ENCODE data around the gene MICAL2.

Gene MICAL2

DNA sequence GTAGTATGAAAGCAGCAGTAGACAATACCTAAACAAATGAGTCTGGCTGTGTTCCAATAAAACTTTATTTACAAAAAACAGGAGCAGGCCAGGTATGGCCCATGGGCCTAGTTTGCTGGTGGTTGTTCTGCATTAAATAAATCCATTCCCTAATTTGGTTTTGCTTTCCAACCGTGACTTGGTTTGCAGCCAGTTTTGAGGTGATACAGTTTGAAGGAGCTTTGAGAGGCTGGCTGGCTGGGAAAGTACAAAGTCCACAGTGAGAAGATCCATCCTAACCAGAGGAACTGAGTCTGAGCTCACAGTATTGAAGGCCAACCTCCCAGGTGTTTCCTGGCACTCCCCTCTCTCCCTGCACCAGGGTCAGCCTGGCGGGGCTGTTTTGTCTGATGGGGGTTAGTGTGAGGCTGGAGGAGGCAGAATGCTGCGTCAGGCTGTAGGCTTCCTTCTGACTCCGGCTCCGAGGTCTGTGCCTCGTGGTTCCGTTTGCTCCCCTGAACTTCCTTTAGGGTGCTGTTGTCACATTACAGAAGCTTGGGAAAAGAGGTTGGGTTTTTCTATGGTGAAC is 129.5 kb downstream of the MICAL2 start:
- no peak overlapping the region for H3K4me3 ChIP-seq (ENCODE audit: low read depth in 1 of 5, low read length in 5 of 5)
- H3K27ac ChIP-seq (ENCODE audit: low read depth, low read length): no peak overlapping the region
- no peaks in the 10 kb centered on the region for H3K27me3 ChIP-seq (ENCODE audit: control insufficient read depth in 5 of 5, insufficient read depth in 4 of 5, low read length in 5 of 5)
- no peak overlapping the region for H3K9ac ChIP-seq (ENCODE audit: low read length in 5 of 5)
- peaks cover 0 to 3% (median 0%) of the 10 kb centered on the region in 5 donors for H3K36me3 ChIP-seq (ENCODE audit: control insufficient read depth in 5 of 5, insufficient read depth in 5 of 5, low read length in 5 of 5)
- no peaks in the 10 kb centered on the region for H3K9me3 ChIP-seq (ENCODE audit: control insufficient read depth in 5 of 5, low read length in 5 of 5)
- peaks cover 0 to 16% (median 0%) of the 10 kb centered on the region in 5 donors for H3K4me1 ChIP-seq (ENCODE audit: control insufficient read depth in 5 of 5, insufficient read depth in 5 of 5, low read length in 5 of 5)

DNA sequence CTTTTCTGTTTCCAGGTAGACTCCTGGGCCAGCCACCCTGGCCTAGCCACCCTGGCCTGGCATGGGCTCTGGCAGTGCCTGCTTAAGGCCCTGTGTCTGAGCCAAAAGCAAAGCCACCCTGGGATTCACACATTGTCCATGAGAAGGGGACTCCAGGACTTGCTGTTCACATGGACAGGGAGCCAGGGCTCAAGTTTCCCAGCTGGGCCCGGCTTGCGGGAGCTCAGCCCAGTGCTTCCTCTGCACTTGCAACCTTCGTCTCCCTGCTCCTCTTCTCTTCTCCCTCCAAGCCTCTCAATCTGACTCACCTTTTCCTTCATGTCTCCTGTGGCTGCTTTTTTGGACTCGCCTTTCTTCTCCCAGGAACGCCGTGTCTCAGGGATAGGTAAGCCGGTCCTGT is 130.3 kb downstream of the MICAL2 start:
- H3K4me1 ChIP-seq (ENCODE audit: control insufficient read depth in 5 of 5, insufficient read depth in 5 of 5, low read length in 5 of 5): peaks cover 0 to 16% (median 4%) of the 10 kb centered on the region in 5 donors
- no peak overlapping the region for H3K9ac ChIP-seq (ENCODE audit: low read length in 5 of 5)
- H3K4me3 ChIP-seq (ENCODE audit: low read depth in 1 of 5, low read length in 5 of 5): no peak overlapping the region
- no peak overlapping the region for H3K27ac ChIP-seq (ENCODE audit: low read depth, low read length)
- H3K36me3 ChIP-seq (ENCODE audit: control insufficient read depth in 5 of 5, insufficient read depth in 5 of 5, low read length in 5 of 5): peaks cover 0 to 5% (median 0%) of the 10 kb centered on the region in 5 donors
- H3K27me3 ChIP-seq (ENCODE audit: control insufficient read depth in 5 of 5, insufficient read depth in 4 of 5, low read length in 5 of 5): no peaks in the 10 kb centered on the region
- H3K9me3 ChIP-seq (ENCODE audit: control insufficient read depth in 5 of 5, low read length in 5 of 5): no peaks in the 10 kb centered on the region

DNA sequence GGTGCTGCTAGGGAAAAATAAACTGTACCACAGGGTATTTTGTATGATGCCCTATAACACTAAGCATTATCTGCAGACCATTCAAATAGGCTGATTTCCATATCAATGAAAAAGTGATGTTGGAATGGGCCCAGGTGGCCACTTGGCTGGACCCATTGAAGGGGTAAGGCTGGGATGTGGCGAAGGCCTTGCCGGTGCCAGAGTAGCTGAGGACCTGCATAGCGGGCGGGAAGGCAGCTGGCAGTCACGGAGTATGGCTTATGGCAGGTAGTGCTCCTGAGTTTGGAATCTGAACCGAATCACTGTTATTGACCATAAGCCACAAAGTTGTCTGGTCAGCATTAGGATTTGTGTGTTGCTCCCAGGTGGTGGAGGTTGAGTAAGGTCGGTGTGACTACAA is 131.0 kb downstream of the MICAL2 start:
- no peaks in the 10 kb centered on the region for H3K27me3 ChIP-seq (ENCODE audit: control insufficient read depth in 5 of 5, insufficient read depth in 4 of 5, low read length in 5 of 5)
- H3K27ac ChIP-seq (ENCODE audit: low read depth, low read length): no peak overlapping the region
- H3K36me3 ChIP-seq (ENCODE audit: control insufficient read depth in 5 of 5, insufficient read depth in 5 of 5, low read length in 5 of 5): peaks cover 0 to 5% (median 0%) of the 10 kb centered on the region in 5 donors
- no peak overlapping the region for H3K4me3 ChIP-seq (ENCODE audit: low read depth in 1 of 5, low read length in 5 of 5)
- no peaks in the 10 kb centered on the region for H3K9me3 ChIP-seq (ENCODE audit: control insufficient read depth in 5 of 5, low read length in 5 of 5)
- peaks cover 0 to 12% (median 4%) of the 10 kb centered on the region in 5 donors for H3K4me1 ChIP-seq (ENCODE audit: control insufficient read depth in 5 of 5, insufficient read depth in 5 of 5, low read length in 5 of 5)
- H3K9ac ChIP-seq (ENCODE audit: low read length in 5 of 5): no peak overlapping the region

DNA sequence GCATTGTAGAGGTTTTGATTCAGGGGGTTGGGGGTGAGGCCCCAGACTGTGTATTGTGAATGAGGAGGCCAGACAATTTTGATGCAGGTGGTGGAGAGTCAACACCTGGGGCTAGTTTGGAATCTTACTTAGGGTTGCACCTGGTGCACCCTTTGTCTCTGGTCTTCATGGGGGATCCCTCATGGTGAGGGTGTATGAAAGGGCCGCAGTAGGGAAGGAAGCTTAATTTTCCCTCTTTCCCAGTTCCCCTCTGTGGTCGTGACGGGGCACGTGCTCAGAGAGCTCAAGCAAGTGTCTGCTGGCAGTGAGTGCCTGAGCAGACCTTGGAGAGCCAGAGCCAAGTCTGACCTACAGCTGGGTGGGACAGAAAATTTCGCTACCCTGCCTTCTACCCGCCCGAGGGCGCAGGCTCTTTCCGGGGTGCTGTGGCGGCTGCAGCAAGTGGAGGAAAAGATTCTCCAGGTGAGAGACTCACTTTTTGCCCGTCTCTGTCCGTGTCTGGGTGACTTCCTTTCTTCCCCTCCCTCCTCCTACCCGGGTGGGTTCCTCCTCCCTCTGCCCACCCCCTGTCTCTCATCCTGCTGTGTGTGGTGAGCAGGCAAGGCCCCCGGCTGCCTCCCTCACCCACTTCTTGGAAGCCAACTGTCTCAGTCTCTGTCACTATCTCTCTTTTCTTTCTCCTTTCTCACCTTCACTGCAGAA is 131.7 kb downstream of the MICAL2 start:
- Histone ChIP-seq H3K4me3 (ENCODE audit: low read depth in 1 of 5, low read length in 5 of 5) (no peak overlapping the region), H3K4me1 (ENCODE audit: control insufficient read depth in 5 of 5, insufficient read depth in 5 of 5, low read length in 5 of 5) (peaks cover 0 to 12% (median 4%) of the 10 kb centered on the region in 5 donors), H3K9ac (ENCODE audit: low read length in 5 of 5) (no peak overlapping the region), H3K36me3 (ENCODE audit: control insufficient read depth in 5 of 5, insufficient read depth in 5 of 5, low read length in 5 of 5) (peaks cover 0 to 5% (median 0%) of the 10 kb centered on the region in 5 donors), H3K27ac (ENCODE audit: low read depth, low read length) (no peak overlapping the region), H3K27me3 (ENCODE audit: control insufficient read depth in 5 of 5, insufficient read depth in 4 of 5, low read length in 5 of 5) (no peaks in the 10 kb centered on the region), H3K9me3 (ENCODE audit: control insufficient read depth in 5 of 5, low read length in 5 of 5) (no peaks in the 10 kb centered on the region)

DNA sequence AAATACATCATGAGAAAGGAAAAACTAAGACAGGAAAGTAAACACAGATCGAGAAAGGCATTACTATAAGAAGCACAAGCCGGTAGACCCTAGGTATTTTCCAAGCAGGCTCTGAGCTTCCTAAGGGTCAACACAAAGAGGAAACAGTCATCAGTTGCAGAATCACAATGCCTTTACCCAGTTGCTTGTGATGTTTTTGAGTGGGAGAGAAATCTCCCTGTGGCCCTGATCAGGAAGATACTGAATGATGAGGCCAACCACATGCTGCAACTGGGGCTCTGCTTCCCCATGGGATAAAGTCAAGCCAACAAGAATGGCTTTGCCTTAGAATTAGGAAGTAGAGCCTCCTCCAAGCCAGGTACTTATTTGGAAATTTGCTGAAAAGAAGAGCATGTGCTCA is 132.6 kb downstream of the MICAL2 start:
- Histone ChIP-seq H3K27ac (ENCODE audit: low read depth, low read length) (no peak overlapping the region), H3K9me3 (ENCODE audit: control insufficient read depth in 5 of 5, low read length in 5 of 5) (no peaks in the 10 kb centered on the region), H3K36me3 (ENCODE audit: control insufficient read depth in 5 of 5, insufficient read depth in 5 of 5, low read length in 5 of 5) (peaks cover 0 to 5% (median 0%) of the 10 kb centered on the region in 5 donors), H3K9ac (ENCODE audit: low read length in 5 of 5) (no peak overlapping the region), H3K27me3 (ENCODE audit: control insufficient read depth in 5 of 5, insufficient read depth in 4 of 5, low read length in 5 of 5) (no peaks in the 10 kb centered on the region), H3K4me1 (ENCODE audit: control insufficient read depth in 5 of 5, insufficient read depth in 5 of 5, low read length in 5 of 5) (peaks cover 0 to 14% (median 8%) of the 10 kb centered on the region in 5 donors), H3K4me3 (ENCODE audit: low read depth in 1 of 5, low read length in 5 of 5) (no peak overlapping the region)

DNA sequence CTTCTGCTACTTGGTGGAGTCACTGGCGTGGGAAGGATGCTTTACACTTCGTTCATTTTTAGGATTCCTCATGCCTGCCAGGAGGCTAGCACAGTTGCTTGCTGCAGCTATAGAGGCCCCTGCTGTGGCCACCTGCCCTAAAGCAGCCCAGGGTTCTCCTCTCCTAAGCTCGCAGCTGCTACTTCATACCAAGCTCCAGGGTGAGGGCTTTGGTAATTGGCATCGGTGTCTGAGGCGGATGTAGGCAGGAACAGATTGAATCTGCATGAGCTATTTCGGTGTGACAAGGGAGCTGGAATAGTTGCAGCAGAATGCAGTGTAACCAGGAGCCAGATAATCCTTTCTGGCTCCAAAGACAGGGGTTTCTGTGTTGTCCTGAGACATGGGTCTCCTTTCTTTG is 133.1 kb downstream of the MICAL2 start:
- H3K36me3 ChIP-seq (ENCODE audit: control insufficient read depth in 5 of 5, insufficient read depth in 5 of 5, low read length in 5 of 5): peaks cover 0 to 5% (median 0%) of the 10 kb centered on the region in 5 donors

DNA sequence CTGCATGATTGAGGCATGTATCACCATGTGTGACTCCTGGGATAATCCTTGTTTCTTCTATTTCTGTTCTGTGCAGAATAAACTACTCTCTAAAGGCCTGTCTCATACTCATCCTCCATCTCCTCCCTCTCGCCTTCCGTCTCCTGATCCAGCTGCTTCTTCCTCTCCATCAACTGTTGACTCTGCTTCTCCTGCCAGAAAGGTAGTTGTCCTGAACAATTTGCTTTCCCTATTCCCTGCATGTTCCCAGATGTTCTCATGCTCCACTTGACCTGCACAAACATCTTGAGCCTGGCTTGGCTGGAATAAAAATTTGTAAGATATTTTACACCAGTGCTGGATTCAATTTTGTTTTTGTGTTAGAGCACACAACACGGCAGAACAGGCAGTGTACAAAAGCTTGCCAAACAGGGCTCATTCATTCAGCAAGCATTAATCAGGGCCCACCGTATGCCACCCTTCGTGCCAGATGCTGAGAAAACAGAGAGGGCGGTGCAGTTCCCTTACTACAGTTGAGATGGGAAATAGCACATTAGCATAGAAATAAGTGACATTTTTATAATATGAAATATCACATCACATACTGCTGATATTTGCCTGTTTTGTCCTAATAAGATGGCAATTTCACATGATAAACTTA is 133.6 kb downstream of the MICAL2 start:
- no peak overlapping the region for H3K27ac ChIP-seq (ENCODE audit: low read depth, low read length)
- no peaks in the 10 kb centered on the region for H3K9me3 ChIP-seq (ENCODE audit: control insufficient read depth in 5 of 5, low read length in 5 of 5)
- H3K27me3 ChIP-seq (ENCODE audit: control insufficient read depth in 5 of 5, insufficient read depth in 4 of 5, low read length in 5 of 5): no peaks in the 10 kb centered on the region
- no peak overlapping the region for H3K4me3 ChIP-seq (ENCODE audit: low read depth in 1 of 5, low read length in 5 of 5)
- H3K36me3 ChIP-seq (ENCODE audit: control insufficient read depth in 5 of 5, insufficient read depth in 5 of 5, low read length in 5 of 5): peaks cover 0 to 5% (median 0%) of the 10 kb centered on the region in 5 donors
- H3K9ac ChIP-seq (ENCODE audit: low read length in 5 of 5): no peak overlapping the region
- H3K4me1 ChIP-seq (ENCODE audit: control insufficient read depth in 5 of 5, insufficient read depth in 5 of 5, low read length in 5 of 5): peaks cover 0 to 21% (median 13%) of the 10 kb centered on the region in 5 donors

More for the DNA sequence above, 133.1 kb downstream of the MICAL2 start:
- Histone ChIP-seq H3K27ac (ENCODE audit: low read depth, low read length) (no peak overlapping the region), H3K9me3 (ENCODE audit: control insufficient read depth in 5 of 5, low read length in 5 of 5) (no peaks in the 10 kb centered on the region), H3K9ac (ENCODE audit: low read length in 5 of 5) (no peak overlapping the region), H3K4me3 (ENCODE audit: low read depth in 1 of 5, low read length in 5 of 5) (no peak overlapping the region), H3K4me1 (ENCODE audit: control insufficient read depth in 5 of 5, insufficient read depth in 5 of 5, low read length in 5 of 5) (peaks cover 0 to 19% (median 13%) of the 10 kb centered on the region in 5 donors), H3K27me3 (ENCODE audit: control insufficient read depth in 5 of 5, insufficient read depth in 4 of 5, low read length in 5 of 5) (no peaks in the 10 kb centered on the region)

DNA sequence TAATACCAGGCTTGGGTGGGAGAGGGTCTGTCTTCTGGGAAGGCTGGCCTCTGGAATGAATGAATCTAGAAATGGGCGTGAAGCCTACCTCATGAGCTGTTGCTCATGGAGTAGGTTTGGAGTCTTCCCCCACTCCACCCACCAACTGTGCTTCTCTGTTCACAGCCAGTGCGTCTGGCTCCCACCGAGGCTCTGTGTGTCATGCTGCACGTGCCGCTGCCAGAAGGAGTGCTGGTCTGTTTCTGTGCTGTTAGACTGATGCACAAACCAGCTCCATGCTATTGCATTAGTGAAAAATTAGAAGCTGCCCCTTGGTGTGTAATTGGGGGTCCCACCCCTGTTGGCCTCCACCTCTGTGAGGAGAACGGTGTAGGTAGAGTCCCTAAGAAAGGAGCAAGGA is 134.7 kb downstream of the MICAL2 start:
- H3K9me3 ChIP-seq (ENCODE audit: control insufficient read depth in 5 of 5, low read length in 5 of 5): no peaks in the 10 kb centered on the region
- no peak overlapping the region for H3K4me3 ChIP-seq (ENCODE audit: low read depth in 1 of 5, low read length in 5 of 5)
- H3K27me3 ChIP-seq (ENCODE audit: control insufficient read depth in 5 of 5, insufficient read depth in 4 of 5, low read length in 5 of 5): no peaks in the 10 kb centered on the region
- H3K27ac ChIP-seq (ENCODE audit: low read depth, low read length): no peak overlapping the region
- peaks cover 0 to 22% (median 16%) of the 10 kb centered on the region in 5 donors for H3K4me1 ChIP-seq (ENCODE audit: control insufficient read depth in 5 of 5, insufficient read depth in 5 of 5, low read length in 5 of 5)
- H3K9ac ChIP-seq (ENCODE audit: low read length in 5 of 5): no peak overlapping the region
- peaks cover 0 to 13% (median 0%) of the 10 kb centered on the region in 5 donors for H3K36me3 ChIP-seq (ENCODE audit: control insufficient read depth in 5 of 5, insufficient read depth in 5 of 5, low read length in 5 of 5)

DNA sequence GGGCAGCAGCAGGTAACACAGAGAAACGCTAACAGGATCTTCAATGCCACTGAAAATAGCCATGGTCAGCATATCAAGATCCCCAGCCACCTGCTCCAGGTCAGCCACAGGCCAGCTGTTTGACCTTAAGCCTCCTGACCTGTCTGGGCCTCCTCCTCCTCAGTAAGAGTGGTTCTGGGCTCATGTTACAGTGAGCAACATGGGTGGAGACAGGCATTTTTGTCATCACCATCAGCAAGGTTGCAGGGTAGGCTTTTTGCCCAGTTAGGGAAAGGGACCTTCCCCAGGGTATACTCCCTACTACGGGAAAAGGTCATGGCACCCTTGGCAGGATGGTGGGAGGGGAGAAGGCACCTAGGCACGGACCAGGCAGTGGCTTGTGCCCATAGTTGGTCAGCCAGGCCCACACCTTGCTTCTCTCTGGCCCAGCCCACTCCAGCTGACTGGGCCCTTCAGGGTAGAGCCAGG is 135.2 kb downstream of the MICAL2 start:
- Histone ChIP-seq H3K27ac (ENCODE audit: low read depth, low read length) (no peak overlapping the region), H3K4me3 (ENCODE audit: low read depth in 1 of 5, low read length in 5 of 5) (no peak overlapping the region), H3K27me3 (ENCODE audit: control insufficient read depth in 5 of 5, insufficient read depth in 4 of 5, low read length in 5 of 5) (no peaks in the 10 kb centered on the region), H3K9ac (ENCODE audit: low read length in 5 of 5) (no peak overlapping the region), H3K4me1 (ENCODE audit: control insufficient read depth in 5 of 5, insufficient read depth in 5 of 5, low read length in 5 of 5) (peaks cover 0 to 17% (median 14%) of the 10 kb centered on the region in 5 donors), H3K36me3 (ENCODE audit: control insufficient read depth in 5 of 5, insufficient read depth in 5 of 5, low read length in 5 of 5) (peaks cover 0 to 12% (median 0%) of the 10 kb centered on the region in 5 donors), H3K9me3 (ENCODE audit: control insufficient read depth in 5 of 5, low read length in 5 of 5) (no peaks in the 10 kb centered on the region)

DNA sequence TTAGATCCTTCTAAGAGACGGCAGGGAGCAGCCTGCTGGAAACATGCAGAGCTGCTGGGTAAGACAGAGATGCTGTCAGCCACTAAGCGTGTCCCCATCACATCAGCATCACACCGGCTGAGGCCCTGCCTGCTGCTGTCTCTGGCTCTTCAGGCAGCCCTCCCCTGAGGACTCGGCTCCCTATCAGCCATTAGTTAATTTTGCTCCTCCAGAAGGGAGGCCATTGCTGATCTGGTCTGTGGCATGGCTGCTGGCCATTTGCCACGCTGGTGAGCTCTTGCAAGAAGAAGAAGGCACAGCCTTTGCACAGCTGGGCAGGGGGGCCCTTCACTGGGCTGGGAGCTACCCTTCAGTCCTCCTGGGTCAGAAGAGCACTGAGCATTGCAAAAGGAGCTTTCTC is 135.8 kb downstream of the MICAL2 start:
- Histone ChIP-seq H3K9ac (ENCODE audit: low read length in 5 of 5) (no peak overlapping the region), H3K4me1 (ENCODE audit: control insufficient read depth in 5 of 5, insufficient read depth in 5 of 5, low read length in 5 of 5) (peaks cover 0 to 16% (median 14%) of the 10 kb centered on the region in 5 donors), H3K4me3 (ENCODE audit: low read depth in 1 of 5, low read length in 5 of 5) (no peak overlapping the region), H3K9me3 (ENCODE audit: control insufficient read depth in 5 of 5, low read length in 5 of 5) (no peaks in the 10 kb centered on the region), H3K27me3 (ENCODE audit: control insufficient read depth in 5 of 5, insufficient read depth in 4 of 5, low read length in 5 of 5) (no peaks in the 10 kb centered on the region), H3K36me3 (ENCODE audit: control insufficient read depth in 5 of 5, insufficient read depth in 5 of 5, low read length in 5 of 5) (peaks cover 0 to 10% (median 0%) of the 10 kb centered on the region in 5 donors), H3K27ac (ENCODE audit: low read depth, low read length) (no peak overlapping the region)

Measured in subcutaneous abdominal adipose tissue (tissue), 5 donors.